Neural cell (in vitro differentiated cells): ENCODE data around the gene ZBTB24. TPM values are rescaled to one million over a fixed set of nuclear protein-coding genes. Genes with fewer than 3 reads are reported as not detected.

Source experiments
- H2AFZ ChIP-seq: fragments of 200-600, 300-800 bp; sonication (generic), shearing (Covaris generic); 2 replicates; pipeline ENCODE4 v1.6.0; 2014; ENCODE audit warnings: low read depth, mild to moderate bottlenecking, antibody characterized with exemption, low read length, moderate library complexity
- H3F3A ChIP-seq: fragments of 200-600 bp; shearing (Covaris generic); 2 replicates; pipeline ENCODE4 v1.6.1; 2016; ENCODE audit warnings: mild to moderate bottlenecking, moderate library complexity, mixed read lengths, antibody characterized with exemption, low read length; ENCODE audit not compliant: insufficient read depth, poor library complexity, severe bottlenecking
- H3K27ac ChIP-seq: fragments of 200-600, 300-800 bp; sonication (generic), shearing (Covaris generic); 2 replicates; pipeline ENCODE4 v1.5.1; 2014; ENCODE audit warnings: mild to moderate bottlenecking, low read length, moderate library complexity
- H3K27me3 ChIP-seq: fragments of 300-800, 200-600 bp; sonication (generic), shearing (Covaris generic); 2 replicates; pipeline ENCODE4 v1.6.0; 2014; ENCODE audit warnings: mild to moderate bottlenecking, low read depth, low read length, moderate library complexity; ENCODE audit not compliant: insufficient read depth
- H3K36me3 ChIP-seq: fragments of 300-800, 200-600 bp; sonication (generic), shearing (Covaris generic); 2 replicates; pipeline ENCODE4 v1.5.1; 2014; ENCODE audit warnings: mild to moderate bottlenecking, antibody characterized with exemption, low read length, moderate library complexity; ENCODE audit not compliant: insufficient read depth
- H3K4me2 ChIP-seq: fragments of 300-800, 200-600 bp; sonication (generic), shearing (Covaris generic); 2 replicates; pipeline ENCODE4 v1.6.0; 2014; ENCODE audit warnings: mild to moderate bottlenecking, low read length
- H3K4me3 ChIP-seq: fragments of 300-800, 200-600 bp; sonication (generic), shearing (Covaris generic); 2 replicates; pipeline ENCODE4 v1.5.1; 2014; ENCODE audit warnings: mild to moderate bottlenecking, low read length, moderate library complexity
- H3K79me2 ChIP-seq: fragments of 200-600 bp; shearing (Covaris generic); replicated peaks from 2 replicates; pipeline ENCODE4 v1.6.0; 2014; ENCODE audit warnings: mild to moderate bottlenecking, low read length, moderate library complexity; ENCODE audit not compliant: insufficient read depth
- H3K9ac ChIP-seq: fragments of 300-800, 200-600 bp; sonication (generic), shearing (Covaris generic); 2 replicates; pipeline ENCODE4 v1.6.1; 2016; ENCODE audit warnings: mild to moderate bottlenecking, low read length, mixed read lengths
- H3K9me2 ChIP-seq: fragments of 200-600 bp; shearing (Covaris generic); 2 replicates; pipeline ENCODE4 v1.6.1; 2016; ENCODE audit warnings: mild to moderate bottlenecking, low read length, mixed read lengths; ENCODE audit not compliant: insufficient read depth
- H3K9me3 ChIP-seq: fragments of 200-600, 300-800 bp; sonication (generic), shearing (Covaris generic); 2 replicates; pipeline ENCODE4 v1.6.1; 2016; ENCODE audit warnings: mild to moderate bottlenecking, mixed run types, low read length, moderate library complexity, mixed read lengths
- H4K20me1 ChIP-seq: fragments of 200-600 bp; shearing (Covaris generic); 2 replicates; pipeline ENCODE4 v1.6.1; 2016; ENCODE audit warnings: mild to moderate bottlenecking, mixed run types; ENCODE audit not compliant: insufficient read depth
- CTCF ChIP-seq: fragments of 450-650 bp; IDR thresholded peaks from 2 replicates; pipeline ENCODE4 v1.5.1; 2014; ENCODE audit warnings: antibody characterized with exemption, mild to moderate bottlenecking, moderate library complexity; ENCODE audit not compliant: poor library complexity, severe bottlenecking
- EP300 ChIP-seq: fragments of 450-650 bp; conservative IDR thresholded peaks from 2 replicates; pipeline ENCODE4 v1.6.1; 2014; ENCODE audit warnings: antibody characterized with exemption, mild to moderate bottlenecking, moderate library complexity; ENCODE audit not compliant: poor library complexity, severe bottlenecking
- EZH2 ChIP-seq: fragments of 200-600, 300-800 bp; shearing (Covaris generic), sonication (generic); IDR thresholded peaks from 2 replicates; pipeline ENCODE4 v1.6.1; 2014; ENCODE audit warnings: antibody characterized with exemption, low read length, borderline replicate concordance, mild to moderate bottlenecking; ENCODE audit not compliant: insufficient read depth, poor library complexity, severe bottlenecking
- MXI1 ChIP-seq: fragments of 450-650 bp; conservative IDR thresholded peaks from 2 replicates; pipeline ENCODE4 v1.6.1; 2014; ENCODE audit warnings: antibody characterized with exemption, mild to moderate bottlenecking; ENCODE audit not compliant: poor library complexity, severe bottlenecking
- POLR2AphosphoS5 ChIP-seq: IDR thresholded peaks from 2 replicates; pipeline ENCODE4 v1.6.1; 2012
- RAD21 ChIP-seq: fragments of 450-650 bp; conservative IDR thresholded peaks from 2 replicates; pipeline ENCODE4 v1.6.1; 2014; ENCODE audit warnings: antibody characterized with exemption, mild to moderate bottlenecking, moderate library complexity
- SMC3 ChIP-seq: fragments of 450-650 bp; conservative IDR thresholded peaks from 2 replicates; pipeline ENCODE4 v1.6.1; 2014; ENCODE audit warnings: antibody characterized with exemption, mild to moderate bottlenecking, moderate library complexity; ENCODE audit not compliant: poor library complexity
- TAF1 ChIP-seq: IDR thresholded peaks from 2 replicates; pipeline ENCODE4 v1.6.1; 2012; ENCODE audit warnings: low read depth
- polyA plus RNA-seq: library from polyadenylated mRNA; depleted of rRNA; stranded (reverse); fragments of >200 nt; gene quantifications from 2 replicates; pipeline ENCODE4 v1.2.3, GENCODE V29; 2014
- TF ChIP-seq, protein P1 (sequence below): IDR thresholded peaks from 2 replicates; pipeline ENCODE4 v1.6.1; 2012; ENCODE audit warnings: borderline replicate concordance

The ZBTB24 gene
- polyA plus RNA-seq, 1 donor from 2014 or later = 6.0 TPM

DNA sequence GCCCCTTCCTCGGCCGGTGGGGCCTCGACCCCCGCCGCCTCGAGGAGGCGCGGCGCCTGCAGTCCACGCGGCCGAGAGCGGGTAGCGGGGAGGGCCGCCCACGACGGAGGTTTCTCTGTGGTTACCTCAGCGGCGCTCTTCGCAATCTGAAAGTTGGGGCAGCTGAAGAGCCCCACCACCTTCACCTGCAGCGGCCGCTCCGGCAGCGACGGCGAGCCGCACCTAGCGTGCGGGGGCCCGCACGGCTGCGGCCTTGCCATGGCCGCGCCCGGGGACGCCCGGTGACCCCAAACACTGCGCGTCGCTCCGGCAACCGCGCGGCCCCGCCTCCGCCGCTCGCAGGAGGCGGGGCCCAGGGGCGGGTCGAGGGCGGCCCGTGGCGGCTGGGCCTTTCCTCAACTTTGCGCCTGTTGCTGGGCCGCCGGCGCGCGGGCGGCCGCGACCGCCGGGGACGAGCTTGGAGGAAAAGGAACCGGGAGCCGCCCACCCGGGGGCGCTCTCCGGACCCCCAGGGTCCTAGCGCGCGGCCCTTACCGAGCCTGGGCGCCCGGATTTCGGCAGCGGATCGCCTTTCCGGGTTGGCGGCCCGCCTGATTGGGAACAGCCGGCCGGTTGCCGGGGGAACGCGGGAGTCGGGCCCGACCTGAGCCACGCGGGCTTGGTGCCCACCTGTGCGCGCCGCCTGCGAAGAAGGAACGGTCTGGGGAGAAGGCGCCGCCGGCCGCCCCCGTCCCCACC lies 42.5 kb downstream of the ZBTB24 start, which contains the start of the genes PPIL6 and SMPD2:
Gene PPIL6 (minus strand): TSS at position 298 of the 738 bp plus-strand sequence. CDS start 38 bp downstream, at position 260.
Gene SMPD2 (plus strand): TSS at position 394 of the 738 bp plus-strand sequence. CDS start 398 bp downstream, outside the sequence.
- no peaks in the 10 kb centered on the region for H3F3A ChIP-seq
- H2AFZ ChIP-seq = peak within 1 kb of the TSS; percentile 36
- no peak within 1 kb of the TSS for H3K27ac ChIP-seq

DNA sequence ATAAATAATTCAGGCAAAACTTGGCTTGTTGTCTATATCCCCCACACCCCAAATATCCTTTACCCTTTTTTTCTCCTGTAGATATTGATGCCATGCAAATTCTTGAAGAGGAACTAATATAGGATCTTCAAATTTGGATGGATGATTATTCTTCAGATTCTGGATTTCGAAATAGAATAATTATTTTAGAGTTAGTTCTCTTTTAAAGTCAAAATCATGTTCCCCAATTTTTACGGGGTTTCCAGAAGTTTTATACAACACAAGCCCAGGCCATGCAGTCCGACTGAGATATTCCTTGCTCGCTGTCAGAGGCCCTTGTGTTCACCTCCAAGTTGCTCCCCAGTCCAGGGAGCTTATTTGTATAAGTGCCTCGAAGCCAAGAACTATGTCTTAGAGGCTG lies 47.0 kb downstream of the ZBTB24 start:
- no peak overlapping the region for H3K4me3 ChIP-seq

More for the DNA sequence above, 42.5 kb downstream of the ZBTB24 start, which contains the start of the genes PPIL6 and SMPD2:
- Histone ChIP-seq H3K36me3 (no peaks in the 10 kb centered on the region), H3K27me3 (no peaks in the 10 kb centered on the region), H3K9me2 (no peaks in the 10 kb centered on the region), H4K20me1 (no peaks in the 10 kb centered on the region), H3K4me3 (peak within 1 kb of the TSS; percentile 96), H3K79me2 (no peaks in the 10 kb centered on the region), H3K9ac (peak within 1 kb of the TSS; percentile 73), H3K4me2 (peak within 1 kb of the TSS; percentile 66), H3K9me3 (no peaks in the 10 kb centered on the region)
- TF ChIP-seq, protein P1, sequence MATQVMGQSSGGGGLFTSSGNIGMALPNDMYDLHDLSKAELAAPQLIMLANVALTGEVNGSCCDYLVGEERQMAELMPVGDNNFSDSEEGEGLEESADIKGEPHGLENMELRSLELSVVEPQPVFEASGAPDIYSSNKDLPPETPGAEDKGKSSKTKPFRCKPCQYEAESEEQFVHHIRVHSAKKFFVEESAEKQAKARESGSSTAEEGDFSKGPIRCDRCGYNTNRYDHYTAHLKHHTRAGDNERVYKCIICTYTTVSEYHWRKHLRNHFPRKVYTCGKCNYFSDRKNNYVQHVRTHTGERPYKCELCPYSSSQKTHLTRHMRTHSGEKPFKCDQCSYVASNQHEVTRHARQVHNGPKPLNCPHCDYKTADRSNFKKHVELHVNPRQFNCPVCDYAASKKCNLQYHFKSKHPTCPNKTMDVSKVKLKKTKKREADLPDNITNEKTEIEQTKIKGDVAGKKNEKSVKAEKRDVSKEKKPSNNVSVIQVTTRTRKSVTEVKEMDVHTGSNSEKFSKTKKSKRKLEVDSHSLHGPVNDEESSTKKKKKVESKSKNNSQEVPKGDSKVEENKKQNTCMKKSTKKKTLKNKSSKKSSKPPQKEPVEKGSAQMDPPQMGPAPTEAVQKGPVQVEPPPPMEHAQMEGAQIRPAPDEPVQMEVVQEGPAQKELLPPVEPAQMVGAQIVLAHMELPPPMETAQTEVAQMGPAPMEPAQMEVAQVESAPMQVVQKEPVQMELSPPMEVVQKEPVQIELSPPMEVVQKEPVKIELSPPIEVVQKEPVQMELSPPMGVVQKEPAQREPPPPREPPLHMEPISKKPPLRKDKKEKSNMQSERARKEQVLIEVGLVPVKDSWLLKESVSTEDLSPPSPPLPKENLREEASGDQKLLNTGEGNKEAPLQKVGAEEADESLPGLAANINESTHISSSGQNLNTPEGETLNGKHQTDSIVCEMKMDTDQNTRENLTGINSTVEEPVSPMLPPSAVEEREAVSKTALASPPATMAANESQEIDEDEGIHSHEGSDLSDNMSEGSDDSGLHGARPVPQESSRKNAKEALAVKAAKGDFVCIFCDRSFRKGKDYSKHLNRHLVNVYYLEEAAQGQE = no peak
- TF ChIP-seq TAF1 = no peak
- TF ChIP-seq CTCF = peak; percentile 29
- TF ChIP-seq EZH2 = no peak
- no peak for TF ChIP-seq POLR2AphosphoS5
- peak; percentile 89 for TF ChIP-seq MXI1
- TF ChIP-seq RAD21 = peak; percentile 17
- peak; percentile 49 for TF ChIP-seq EP300
- TF ChIP-seq SMC3 = no peak

More for the DNA sequence above, 47.0 kb downstream of the ZBTB24 start:
- H3K9me2 ChIP-seq = no peaks in the 10 kb centered on the region
- no peaks in the 10 kb centered on the region for H3K27me3 ChIP-seq
- no peak overlapping the region for H3K27ac ChIP-seq
- no peaks in the 10 kb centered on the region for H3K36me3 ChIP-seq
- no peaks in the 10 kb centered on the region for H4K20me1 ChIP-seq
- TF ChIP-seq, protein P1 = no peak
- TF ChIP-seq CTCF = no peak
- no peaks in the 10 kb centered on the region for H3K9me3 ChIP-seq
- no peaks in the 10 kb centered on the region for H3F3A ChIP-seq
- no peak overlapping the region for H3K4me2 ChIP-seq
- no peak overlapping the region for H2AFZ ChIP-seq
- H3K9ac ChIP-seq = no peak overlapping the region
- no peaks in the 10 kb centered on the region for H3K79me2 ChIP-seq
